Embryonic facial prominence (tissue), 1 donor: ENCODE results near the gene ZNF324B.
"Not testable (repeated sequence)": the region's sequence is repeated elsewhere in the genome, so short reads cannot be mapped to it uniquely, and the experiment has no call there.

ENCODE experiments used
- DNase-seq: peaks from one replicate; pipeline ENCODE4 v3.0.0-alpha.2; 2016; ENCODE audit errors: extremely low spot score

Gene ZNF324B

GRCh38 chr19:58451358-58452101, at the start of gene ZNF324B:
TSS of gene ZNF324B (plus strand) at chr19:58451622. CDS start at chr19:58453702, 2,080 bp downstream.
- DNase-seq = peak; percentile 92

GRCh38 chr19:58401840-58402421, 49.5 kb upstream of the ZNF324B start:
- DNase-seq = no peak

DNA sequence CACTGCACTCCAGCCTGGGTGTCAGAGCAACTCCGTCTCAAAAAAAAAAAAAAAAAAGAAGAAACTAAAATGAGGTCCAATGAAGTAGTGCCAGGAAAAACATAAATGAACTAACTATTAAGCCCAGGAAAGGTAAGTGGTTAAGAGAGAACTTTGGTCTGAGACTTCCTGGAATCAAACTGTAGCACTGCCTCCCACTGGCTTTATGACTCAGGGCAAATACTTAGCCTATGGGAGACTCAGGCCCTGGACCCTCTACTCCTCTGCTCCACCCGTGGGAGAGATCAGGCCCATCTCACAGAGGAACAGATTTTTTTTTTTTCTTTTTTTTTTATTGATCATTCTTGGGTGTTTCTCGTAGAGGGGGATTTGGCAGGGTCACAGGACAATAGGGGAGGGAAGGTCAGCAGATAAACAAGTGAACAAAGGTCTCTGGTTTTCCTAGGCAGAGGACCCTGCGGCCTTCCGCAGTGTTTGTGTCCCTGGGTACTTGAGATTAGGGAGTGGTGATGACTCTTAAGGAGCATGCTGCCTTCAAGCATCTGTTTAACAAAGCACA, 47.4 kb upstream of the ZNF324B start:
- not testable (repeated sequence) for DNase-seq

DNA sequence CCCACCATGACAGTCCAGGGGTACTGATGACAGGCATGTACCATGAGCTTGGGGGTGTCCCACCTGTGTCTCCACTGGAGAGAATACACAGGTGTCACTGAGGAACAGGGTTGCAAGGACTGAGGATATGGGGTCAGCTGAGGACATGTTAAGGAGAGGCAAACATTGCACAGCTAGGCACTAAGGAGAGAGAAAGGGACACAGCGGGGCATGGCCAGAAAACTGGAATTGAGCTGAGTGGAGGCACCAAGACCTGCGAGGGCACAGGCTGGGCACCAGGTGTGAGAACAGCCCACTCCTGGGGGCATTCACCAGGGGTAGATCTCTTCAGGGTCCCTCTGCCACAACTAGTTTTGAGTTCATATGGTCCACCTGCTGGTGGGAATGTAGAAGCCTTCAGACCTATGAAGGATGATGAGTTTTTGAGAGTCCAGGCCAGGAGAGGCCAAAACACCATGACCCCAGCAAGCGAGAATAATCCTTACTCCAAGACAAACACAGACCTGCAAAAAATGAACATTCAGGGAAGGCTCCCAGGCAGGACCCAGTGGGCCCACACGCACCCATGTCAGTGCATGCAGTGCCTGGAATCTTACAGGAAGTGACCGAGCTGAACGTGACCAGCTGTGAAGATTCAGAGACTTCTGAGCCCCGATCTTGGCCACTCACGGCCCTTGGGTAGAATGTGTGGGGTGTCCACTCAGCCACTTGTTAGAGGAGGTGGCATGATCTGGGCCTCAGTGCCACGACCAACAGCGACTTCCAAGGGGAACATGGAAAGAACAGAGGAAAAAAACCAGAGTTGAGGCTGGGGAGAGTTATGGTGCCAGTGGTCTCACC, 44.4 kb upstream of the ZNF324B start:
- DNase-seq = no peak

GRCh38 chr19:58407658-58408151, 43.7 kb upstream of the ZNF324B start:
- no peak for DNase-seq

DNA sequence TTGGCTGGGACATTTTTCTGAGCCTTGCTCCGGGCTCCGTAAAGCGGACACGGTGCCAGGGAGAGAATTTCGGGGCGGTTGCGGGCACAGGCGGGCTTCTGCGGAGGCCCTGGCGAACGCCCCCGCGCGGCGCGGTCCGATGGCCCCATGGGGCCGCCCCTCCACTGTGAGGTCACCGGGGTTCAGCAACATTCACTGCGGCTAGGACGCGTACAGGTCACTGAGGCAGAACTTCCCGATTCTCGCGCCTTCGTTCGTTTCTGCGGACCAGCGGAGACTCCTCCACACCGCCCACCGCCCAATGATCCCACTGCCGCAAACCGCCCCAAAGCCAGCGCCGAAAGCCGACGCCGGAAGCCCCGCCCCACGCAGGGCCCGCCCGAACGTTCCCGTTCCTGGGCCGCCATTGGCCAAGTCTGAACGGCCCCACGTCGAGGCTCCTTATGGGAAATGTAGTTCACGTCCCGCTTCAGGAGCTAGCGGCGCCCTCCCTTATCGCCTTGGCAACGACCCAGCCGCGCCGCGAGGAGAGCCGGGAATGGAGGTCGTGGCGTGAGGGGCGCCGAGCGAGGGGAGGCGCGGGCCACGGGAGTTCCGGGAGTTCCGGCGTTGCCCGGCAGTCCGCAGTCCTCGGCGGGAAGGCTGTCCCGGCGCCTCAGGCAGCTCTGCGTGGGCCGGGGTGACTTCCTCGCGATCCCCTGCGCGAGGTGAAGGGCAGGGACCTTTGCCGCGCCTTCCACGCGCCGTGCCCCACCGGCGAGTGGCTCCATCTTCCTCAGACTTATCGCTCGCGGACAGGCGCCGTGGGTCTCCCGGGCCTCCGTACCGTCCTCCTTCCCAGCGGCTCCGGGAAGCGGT, 43.0 kb upstream of the ZNF324B start, which contains the start of gene ZNF584:
ZNF584 (plus strand) TSS at position 498 of the 858 bp plus-strand sequence. CDS start 499 bp downstream, outside the sequence.
- peak; percentile 97 for DNase-seq

DNA sequence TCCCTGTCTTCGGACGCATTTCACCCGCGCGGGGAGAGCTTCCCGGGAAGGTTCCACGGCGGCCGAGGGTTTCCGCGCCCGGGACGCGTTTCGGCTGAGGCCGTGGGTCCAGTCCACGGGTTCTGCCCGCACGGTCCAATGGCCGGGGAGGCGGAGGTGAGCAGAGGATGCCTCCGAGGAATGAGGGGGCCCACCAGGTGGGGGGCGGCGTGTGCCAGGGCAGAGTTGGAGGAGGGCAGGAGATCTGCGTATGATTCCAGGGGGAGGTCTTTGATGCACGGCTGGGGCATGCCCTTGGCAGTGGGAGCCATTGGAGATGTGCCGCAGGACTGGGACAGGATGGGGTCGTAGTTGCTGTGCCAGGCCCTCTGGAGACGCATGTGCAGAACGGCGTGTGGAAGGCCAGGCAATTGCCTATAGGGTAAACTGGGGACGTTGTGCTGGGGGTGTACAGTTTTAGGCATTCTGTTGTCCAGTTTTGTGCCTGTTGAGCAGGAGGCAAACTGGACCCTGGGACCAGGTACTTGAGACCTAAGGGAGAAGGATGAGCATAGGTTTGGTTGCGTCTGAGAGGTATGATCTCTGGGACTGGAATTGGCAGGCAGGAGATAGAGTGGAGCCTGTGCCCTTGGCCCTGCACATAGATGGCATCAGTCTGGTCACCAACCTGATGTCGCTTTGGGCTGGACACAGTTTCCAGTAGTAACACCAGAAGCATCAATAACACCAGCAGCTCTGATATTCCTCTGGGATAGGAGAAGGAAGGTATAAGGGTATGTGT, 42.2 kb upstream of the ZNF324B start:
- no peak for DNase-seq

DNA sequence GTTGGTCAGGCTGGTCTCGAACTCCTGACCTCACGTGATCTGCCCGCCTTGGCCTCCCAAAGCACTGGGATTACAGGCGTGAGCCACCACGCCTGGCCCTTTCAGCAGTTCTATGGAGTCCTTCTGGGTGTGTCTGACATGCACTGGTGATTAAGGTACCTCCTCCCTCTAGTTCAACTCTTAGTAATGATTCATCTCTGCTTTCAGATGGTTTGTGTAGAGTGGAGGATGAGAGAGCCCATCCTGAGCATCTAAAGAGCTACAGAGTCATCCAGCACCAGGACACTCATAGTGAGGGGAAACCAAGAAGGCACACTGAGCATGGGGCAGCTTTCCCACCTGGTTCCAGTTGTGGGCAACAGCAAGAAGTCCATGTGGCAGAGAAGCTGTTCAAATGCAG, 34.8 kb upstream of the ZNF324B start:
- DNase-seq = no peak

DNA sequence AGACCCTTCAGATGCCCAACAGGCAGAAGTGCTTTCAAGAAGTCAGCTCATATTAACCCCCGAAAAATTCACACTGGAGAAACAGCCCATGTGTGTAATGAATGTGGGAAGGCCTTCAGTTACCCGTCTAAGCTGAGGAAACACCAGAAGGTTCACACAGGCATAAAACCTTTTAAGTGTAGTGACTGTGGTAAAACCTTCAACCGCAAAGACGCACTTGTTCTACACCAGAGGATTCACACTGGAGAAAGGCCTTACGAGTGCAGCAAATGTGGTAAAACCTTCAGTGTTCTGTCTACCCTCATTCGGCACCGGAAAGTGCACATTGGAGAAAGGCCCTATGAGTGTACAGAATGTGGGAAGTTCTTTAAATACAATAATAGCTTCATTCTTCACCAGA, 34.4 kb upstream of the ZNF324B start:
- DNase-seq = no peak

GRCh38 chr19:58428617-58429016, 22.8 kb upstream of the ZNF324B start:
- DNase-seq = no peak

DNA sequence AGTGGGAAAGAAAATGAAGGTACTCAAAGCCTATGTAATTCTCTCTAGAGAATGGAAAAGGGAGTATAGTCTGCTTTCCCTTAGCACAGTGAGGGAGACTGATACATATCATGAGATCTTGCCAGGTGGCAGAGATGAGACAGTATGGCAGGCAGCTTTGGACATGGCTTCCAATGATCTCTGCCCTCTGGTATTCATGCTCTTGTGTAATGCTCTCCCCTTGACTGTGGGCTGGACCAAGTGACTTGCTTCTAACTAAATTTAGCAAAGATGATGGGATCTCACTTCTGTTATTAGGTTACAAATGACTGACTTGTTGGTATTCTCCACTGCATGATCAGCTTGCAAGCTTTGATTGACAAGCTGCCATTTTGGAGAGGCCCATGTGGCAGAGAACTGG, 21.7 kb upstream of the ZNF324B start:
- DNase-seq = no peak

DNA sequence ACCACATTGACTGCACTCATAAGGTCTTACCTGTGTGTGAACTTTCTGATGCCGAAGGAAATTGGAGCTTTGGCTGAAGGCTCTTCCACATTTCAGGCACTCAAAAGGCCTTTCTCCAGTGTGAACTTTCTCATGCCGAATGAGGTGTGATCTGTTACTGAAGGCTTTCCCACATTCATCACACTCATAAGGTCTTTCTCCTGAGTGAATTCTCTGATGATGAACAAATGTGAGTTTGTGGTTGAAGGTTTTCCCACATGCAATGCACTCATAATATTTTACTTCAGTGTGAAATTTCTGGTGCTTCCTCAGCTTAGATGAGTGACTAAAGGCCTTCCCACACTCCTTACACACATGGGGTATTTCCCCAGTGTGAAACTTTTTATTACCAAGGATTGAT, 17.2 kb upstream of the ZNF324B start:
- DNase-seq = no peak

GRCh38 chr19:58439576-58440554, 11.6 kb upstream of the ZNF324B start, which contains the start of gene ZNF132:
TSS of gene ZNF132 (minus strand) at chr19:58440153. CDS start at chr19:58439821, 332 bp downstream.
- DNase-seq = peak; percentile 99

GRCh38 chr19:58440556-58440955, 10.9 kb upstream of the ZNF324B start:
- no peak for DNase-seq

GRCh38 chr19:58442986-58443385, 8.4 kb upstream of the ZNF324B start:
- DNase-seq = not testable (repeated sequence)

DNA sequence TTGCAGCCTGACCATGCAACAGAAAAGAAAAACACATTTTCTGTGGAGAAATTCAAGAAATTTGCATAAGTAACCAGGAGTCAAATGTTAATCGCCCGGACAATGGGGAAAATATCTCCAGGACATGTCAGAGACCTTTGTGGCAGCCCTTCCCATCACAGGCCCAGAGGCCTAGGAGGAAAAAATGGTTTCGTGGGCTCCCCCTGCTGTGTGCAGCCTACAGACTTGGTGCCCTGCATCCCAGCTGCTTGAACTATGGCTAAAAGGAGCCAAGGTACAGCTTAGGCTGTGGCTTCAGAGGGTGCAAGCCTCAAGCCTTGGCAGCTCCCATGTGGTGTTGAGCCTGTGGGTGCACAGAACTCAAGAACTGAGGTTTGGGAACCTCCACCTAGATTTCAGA, 2.6 kb upstream of the ZNF324B start:
- not testable (repeated sequence) for DNase-seq

GRCh38 chr19:58449980-58450379, 1.4 kb upstream of the ZNF324B start:
- DNase-seq = not testable (repeated sequence)

- no peak for DNase-seq
These were observed 515 bp upstream of the ZNF324B start for GRCh38 chr19:58450856-58451357.

GRCh38 chr19:58453743-58454142, 2.3 kb downstream of the ZNF324B start:
- no peak for DNase-seq
